Mucosa of descending colon (tissue), 3 donors: ENCODE measurements around the gene IDH3G. TPM values are rescaled to one million over a fixed set of nuclear protein-coding genes. Genes with fewer than 3 reads are reported as not detected.

Source experiments
- ATAC-seq: fragments of 200-7000 bp; cut with Tn5 transposase; one replicate; pipeline ENCODE4 v1.9.1; 2020; ENCODE audit warnings: mild to moderate bottlenecking, moderate library complexity
- DNase-seq, 3 donors: peaks; one replicate each; pipeline ENCODE4 v3.0.0-alpha.2; 2020
- H3K36me3 ChIP-seq: fragments of 200-600 bp; one replicate; pipeline ENCODE4 v1.8.0; 2021; ENCODE audit warnings: low read depth, mild to moderate bottlenecking
- H3K4me1 ChIP-seq: fragments of 200-600 bp; one replicate; pipeline ENCODE4 v1.8.0; 2021; ENCODE audit warnings: low read depth, mild to moderate bottlenecking
- H3K4me3 ChIP-seq: fragments of 200-600 bp; one replicate; pipeline ENCODE4 v1.8.0; 2021; ENCODE audit warnings: mild to moderate bottlenecking
- H3K9me3 ChIP-seq: fragments of 200-600 bp; one replicate; pipeline ENCODE4 v1.8.0; 2021; ENCODE audit warnings: mild to moderate bottlenecking
- intact Hi-C, 2 donors: fragments of 100-400 bp; cut with DNase I in 1 of 2; cut with micrococcal nuclease in 1 of 2; formaldehyde crosslinking; loops; one replicate each; pipeline versions ENCODE4 v1.11.0 to v1.11.1; 2022; cut with DNase I, micrococcal nuclease
- total RNA-seq, 3 donors: library from RNA; stranded (reverse); fragmentation: NEBNext Ultra II Directional in 2 of 3; extraction: Animal tissue kit (Norgen Biotek cat#: 25700) in 2 of 3; gene quantifications; one replicate each; pipeline versions ENCODE4 v1.2.1 to v1.2.4, GENCODE V29; 2021 to 2023
- TF ChIP-seq, protein P1 (sequence below): fragments of 200-600 bp; IDR thresholded peaks from one replicate; pipeline ENCODE4 v1.8.0; 2022; ENCODE audit warnings: antibody characterized with exemption, mild to moderate bottlenecking
- donor health status: DM: no; HTN: no; CAD: no; lungs with moderate emphysema.
- donor health status: DM: no; HTN: no; CAD: no.
- donor health status: DM: no; HTN: yes; CAD: no.

Gene IDH3G
- total RNA-seq, 3 donors from 2014 or later = 57.8 to 89.9 (median 79.3) TPM

DNA sequence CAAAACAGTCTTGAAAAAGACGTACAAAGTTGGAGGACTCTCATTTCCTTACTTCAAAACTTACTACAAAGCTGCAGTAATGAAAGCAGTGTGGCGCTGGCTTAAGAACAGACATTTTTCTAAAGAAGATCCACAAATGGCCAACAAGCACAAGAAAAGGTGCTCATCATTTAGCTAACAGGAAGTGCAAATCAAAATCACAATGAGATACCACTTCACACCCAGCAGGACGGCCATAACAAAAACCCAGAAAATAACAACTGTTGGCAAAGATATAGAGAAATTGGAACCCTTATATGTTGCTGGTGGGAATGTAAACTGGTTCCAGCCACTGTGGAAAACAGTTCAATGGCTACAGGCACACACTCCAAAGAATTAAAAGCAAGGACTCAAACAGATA is 32.8 kb upstream of the IDH3G start:
- intact Hi-C loops = no loop called here
- TF ChIP-seq, protein P1, sequence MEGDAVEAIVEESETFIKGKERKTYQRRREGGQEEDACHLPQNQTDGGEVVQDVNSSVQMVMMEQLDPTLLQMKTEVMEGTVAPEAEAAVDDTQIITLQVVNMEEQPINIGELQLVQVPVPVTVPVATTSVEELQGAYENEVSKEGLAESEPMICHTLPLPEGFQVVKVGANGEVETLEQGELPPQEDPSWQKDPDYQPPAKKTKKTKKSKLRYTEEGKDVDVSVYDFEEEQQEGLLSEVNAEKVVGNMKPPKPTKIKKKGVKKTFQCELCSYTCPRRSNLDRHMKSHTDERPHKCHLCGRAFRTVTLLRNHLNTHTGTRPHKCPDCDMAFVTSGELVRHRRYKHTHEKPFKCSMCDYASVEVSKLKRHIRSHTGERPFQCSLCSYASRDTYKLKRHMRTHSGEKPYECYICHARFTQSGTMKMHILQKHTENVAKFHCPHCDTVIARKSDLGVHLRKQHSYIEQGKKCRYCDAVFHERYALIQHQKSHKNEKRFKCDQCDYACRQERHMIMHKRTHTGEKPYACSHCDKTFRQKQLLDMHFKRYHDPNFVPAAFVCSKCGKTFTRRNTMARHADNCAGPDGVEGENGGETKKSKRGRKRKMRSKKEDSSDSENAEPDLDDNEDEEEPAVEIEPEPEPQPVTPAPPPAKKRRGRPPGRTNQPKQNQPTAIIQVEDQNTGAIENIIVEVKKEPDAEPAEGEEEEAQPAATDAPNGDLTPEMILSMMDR = no peak
- no peak for ATAC-seq
- H3K4me3 ChIP-seq = no peak overlapping the region
- no peak for DNase-seq
- no peaks in the 10 kb centered on the region for H3K36me3 ChIP-seq
- no peaks in the 10 kb centered on the region for H3K9me3 ChIP-seq
- H3K4me1 ChIP-seq = no peaks in the 10 kb centered on the region

DNA sequence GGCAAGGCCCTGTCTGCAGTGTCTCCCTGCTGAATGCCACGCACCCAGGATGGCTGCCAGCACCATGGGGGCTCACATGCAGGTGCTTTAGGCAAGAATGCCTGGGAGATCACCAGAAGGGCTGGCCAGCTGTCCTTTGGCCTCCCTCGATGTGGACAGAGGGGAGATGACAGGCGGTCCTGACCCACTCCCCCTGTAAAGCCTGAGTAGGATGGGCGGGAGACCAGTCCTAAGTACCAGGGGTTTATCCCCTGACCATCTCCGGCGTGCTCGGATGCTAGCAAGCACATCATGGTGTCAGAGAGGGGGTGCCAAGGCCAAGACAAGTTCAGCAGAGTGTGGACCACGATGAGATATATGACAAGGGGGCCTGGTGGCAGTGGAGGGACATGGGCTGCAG is 30.9 kb upstream of the IDH3G start:
- H3K36me3 ChIP-seq = no peaks in the 10 kb centered on the region
- H3K4me1 ChIP-seq = no peaks in the 10 kb centered on the region
- no peaks in the 10 kb centered on the region for H3K9me3 ChIP-seq
- intact Hi-C loops = no loop called here
- DNase-seq (no peak), ATAC-seq (no peak)
- TF ChIP-seq, protein P1 = no peak
- no peak overlapping the region for H3K4me3 ChIP-seq

DNA sequence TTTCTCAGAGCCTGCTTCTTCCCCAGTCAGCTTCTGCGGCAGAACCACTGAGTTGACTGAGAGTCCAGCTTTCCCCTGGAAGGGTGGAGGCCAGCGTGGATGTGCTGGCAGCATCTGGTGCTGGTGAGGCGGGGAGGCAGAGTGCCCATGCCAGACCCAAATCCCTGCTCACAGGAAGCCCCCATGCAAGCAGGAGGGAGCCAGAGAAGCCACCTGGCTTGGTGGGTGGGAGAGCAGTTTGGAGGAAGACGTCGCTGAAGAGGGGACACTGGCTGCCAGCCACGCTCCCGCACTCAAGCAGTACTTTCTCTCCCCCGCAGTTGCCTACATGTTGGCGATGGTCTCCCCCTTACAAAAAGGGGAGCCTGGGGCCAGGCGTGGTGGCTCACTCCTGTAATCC is 30.2 kb upstream of the IDH3G start:
- no peak for DNase-seq
- Histone ChIP-seq H3K9me3 (no peaks in the 10 kb centered on the region), H3K4me3 (no peak overlapping the region), H3K4me1 (no peaks in the 10 kb centered on the region), H3K36me3 (no peaks in the 10 kb centered on the region)
- ATAC-seq = no peak
- intact Hi-C loops = no loop called here
- TF ChIP-seq, protein P1 = no peak

DNA sequence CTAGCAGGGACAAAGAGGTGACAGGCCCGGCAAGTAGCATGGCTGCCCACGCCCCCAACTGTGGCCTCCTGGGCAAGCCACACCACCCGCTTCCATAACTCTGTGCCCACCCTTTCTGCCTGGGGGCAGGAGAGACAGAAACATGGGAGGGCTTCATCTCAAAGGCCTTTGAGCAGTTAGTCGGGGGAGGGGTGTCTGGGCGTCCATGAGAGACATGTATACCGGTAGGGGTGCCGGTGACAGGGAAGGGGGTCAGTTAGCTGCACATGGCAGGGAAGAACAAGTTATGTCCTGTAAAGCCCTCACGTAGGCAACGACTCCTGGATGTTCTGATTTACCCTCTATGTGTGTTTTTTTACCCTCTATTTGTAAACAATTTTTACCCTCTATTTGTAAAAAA is 26.9 kb upstream of the IDH3G start:
- no peak for ATAC-seq

DNA sequence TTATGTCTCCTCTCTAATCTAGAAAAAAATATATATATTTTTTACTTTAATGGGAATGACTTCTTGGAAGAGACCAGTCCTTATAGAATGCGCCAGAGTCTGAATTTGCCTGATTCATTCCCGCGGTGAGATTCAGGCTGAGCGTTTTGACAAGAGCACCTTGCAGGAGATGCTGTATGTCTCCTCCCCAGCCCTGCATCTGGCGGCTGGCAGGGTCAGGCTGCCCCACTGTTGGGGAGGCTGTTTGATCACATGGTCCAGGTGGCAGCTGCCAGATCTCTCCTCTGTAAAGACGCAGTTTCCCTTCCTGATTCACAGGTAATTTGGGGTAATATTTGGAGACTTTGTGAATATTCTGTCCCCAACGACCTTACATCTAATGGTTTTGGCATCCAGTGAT is 26.4 kb upstream of the IDH3G start:
- no peak for DNase-seq
- Histone ChIP-seq H3K9me3 (no peaks in the 10 kb centered on the region), H3K4me3 (no peak overlapping the region), H3K4me1 (no peaks in the 10 kb centered on the region), H3K36me3 (no peaks in the 10 kb centered on the region)
- no peak for ATAC-seq
- TF ChIP-seq, protein P1 = no peak
- intact Hi-C loops = no loop called here

More for the DNA sequence above, 26.9 kb upstream of the IDH3G start:
- TF ChIP-seq, protein P1 = no peak
- Histone ChIP-seq H3K4me1 (no peaks in the 10 kb centered on the region), H3K9me3 (no peaks in the 10 kb centered on the region), H3K36me3 (no peaks in the 10 kb centered on the region), H3K4me3 (no peak overlapping the region)
- intact Hi-C loops = no loop called here
- no peak for DNase-seq

DNA sequence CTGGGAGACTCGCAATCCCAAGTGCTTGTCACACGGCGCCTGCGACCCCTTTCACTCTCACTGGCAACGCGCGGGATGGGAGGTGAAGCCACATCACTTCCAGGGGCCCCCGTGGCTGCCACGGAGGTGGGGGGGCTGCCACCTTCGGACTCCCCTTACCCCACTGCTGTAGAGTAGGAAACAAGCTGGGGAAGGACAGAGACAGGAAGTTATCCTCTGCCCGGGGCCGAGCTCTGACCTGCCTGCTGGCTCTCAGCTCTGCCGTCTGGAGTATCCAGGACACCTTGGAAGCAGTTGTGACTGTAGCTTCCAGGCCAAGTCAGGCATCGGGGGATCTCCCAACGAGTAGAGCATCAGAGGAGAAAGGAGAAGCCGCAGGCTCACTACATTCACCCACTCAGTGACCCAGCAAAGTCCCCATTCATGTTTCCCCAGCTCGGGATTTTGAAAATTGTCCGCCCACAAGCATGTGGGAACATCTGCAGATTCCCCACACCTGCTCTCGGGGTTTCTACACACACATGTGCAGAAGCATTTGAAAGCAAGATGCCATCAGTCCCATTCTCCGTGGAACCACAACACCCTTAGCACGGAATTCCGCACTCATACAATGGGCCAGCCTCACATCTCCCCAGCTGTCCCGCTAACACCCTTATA is 25.3 kb upstream of the IDH3G start:
- H3K9me3 ChIP-seq = no peaks in the 10 kb centered on the region
- intact Hi-C loops = no loop called here
- ATAC-seq = peak; percentile 9
- TF ChIP-seq, protein P1 = no peak
- no peaks in the 10 kb centered on the region for H3K4me1 ChIP-seq
- H3K4me3 ChIP-seq = no peak overlapping the region
- no peak for DNase-seq
- H3K36me3 ChIP-seq = no peaks in the 10 kb centered on the region
